Osteoblast (primary cell): Measurements from ENCODE around the gene ALPL. TPM values are rescaled to one million over a fixed set of nuclear protein-coding genes. Genes with fewer than 3 reads are reported as not detected.

Experiments
- DNase-seq: peaks from one replicate; pipeline ENCODE4 v3.0.0; 2011; ENCODE audit warnings: low spot score, mixed read lengths; ENCODE audit not compliant: insufficient read length; ENCODE audit errors: missing footprints
- H2AFZ ChIP-seq: 2 replicates; pipeline ENCODE4 v1.6.0; 2011; ENCODE audit warnings: mild to moderate bottlenecking, low read length
- H3K27ac ChIP-seq: 2 replicates; pipeline ENCODE4 v1.5.1; 2011; ENCODE audit warnings: mild to moderate bottlenecking, low read depth, low read length, moderate library complexity
- H3K27me3 ChIP-seq: 2 replicates; pipeline ENCODE4 v1.6.0; 2012; ENCODE audit warnings: mild to moderate bottlenecking, control low read depth, inconsistent platforms, low read length, moderate library complexity; ENCODE audit not compliant: insufficient read depth
- H3K36me3 ChIP-seq: 2 replicates; pipeline ENCODE4 v1.5.1; 2011; ENCODE audit warnings: mild to moderate bottlenecking, low read length, control low read depth, moderate library complexity; ENCODE audit not compliant: insufficient read depth
- H3K4me1 ChIP-seq: 2 replicates; pipeline ENCODE4 v1.5.1; 2011; ENCODE audit warnings: mild to moderate bottlenecking, low read length, control low read depth, moderate library complexity; ENCODE audit not compliant: insufficient read depth
- H3K4me2 ChIP-seq: 2 replicates; pipeline ENCODE4 v1.6.0; 2011; ENCODE audit warnings: mild to moderate bottlenecking, low read length; ENCODE audit not compliant: insufficient read depth
- H3K4me3 ChIP-seq: fragments of 200-600 bp; sonication (generic); 3 replicates; pipeline ENCODE4 v1.5.1; 2012; ENCODE audit warnings: mild to moderate bottlenecking, low read length, inconsistent platforms; ENCODE audit not compliant: insufficient read depth
- H3K79me2 ChIP-seq: 2 replicates; pipeline ENCODE4 v1.6.0; 2012; ENCODE audit warnings: mild to moderate bottlenecking, low read length, control low read depth, inconsistent platforms; ENCODE audit not compliant: insufficient read depth
- H3K9me3 ChIP-seq: 2 replicates; pipeline ENCODE4 v1.5.1; 2011; ENCODE audit warnings: low read depth, low read length, control low read depth
- H4K20me1 ChIP-seq: 2 replicates; pipeline ENCODE4 v1.6.0; 2012; ENCODE audit warnings: mild to moderate bottlenecking, low read length, control low read depth; ENCODE audit not compliant: insufficient read depth
- total RNA-seq: library from RNA; depleted of rRNA; stranded (reverse); fragments of >200 nt; gene quantifications from 2 replicates; pipeline ENCODE4 v1.2.3, GENCODE V29; 2012
- TF ChIP-seq, protein P1 (sequence below): IDR thresholded peaks from 2 replicates; pipeline ENCODE4 v1.5.1; 2011; ENCODE audit warnings: mild to moderate bottlenecking, low read depth, low read length, moderate library complexity; ENCODE audit errors: extremely low read depth

The ALPL gene
- total RNA-seq, 1 donor = 8.0 TPM

DNA sequence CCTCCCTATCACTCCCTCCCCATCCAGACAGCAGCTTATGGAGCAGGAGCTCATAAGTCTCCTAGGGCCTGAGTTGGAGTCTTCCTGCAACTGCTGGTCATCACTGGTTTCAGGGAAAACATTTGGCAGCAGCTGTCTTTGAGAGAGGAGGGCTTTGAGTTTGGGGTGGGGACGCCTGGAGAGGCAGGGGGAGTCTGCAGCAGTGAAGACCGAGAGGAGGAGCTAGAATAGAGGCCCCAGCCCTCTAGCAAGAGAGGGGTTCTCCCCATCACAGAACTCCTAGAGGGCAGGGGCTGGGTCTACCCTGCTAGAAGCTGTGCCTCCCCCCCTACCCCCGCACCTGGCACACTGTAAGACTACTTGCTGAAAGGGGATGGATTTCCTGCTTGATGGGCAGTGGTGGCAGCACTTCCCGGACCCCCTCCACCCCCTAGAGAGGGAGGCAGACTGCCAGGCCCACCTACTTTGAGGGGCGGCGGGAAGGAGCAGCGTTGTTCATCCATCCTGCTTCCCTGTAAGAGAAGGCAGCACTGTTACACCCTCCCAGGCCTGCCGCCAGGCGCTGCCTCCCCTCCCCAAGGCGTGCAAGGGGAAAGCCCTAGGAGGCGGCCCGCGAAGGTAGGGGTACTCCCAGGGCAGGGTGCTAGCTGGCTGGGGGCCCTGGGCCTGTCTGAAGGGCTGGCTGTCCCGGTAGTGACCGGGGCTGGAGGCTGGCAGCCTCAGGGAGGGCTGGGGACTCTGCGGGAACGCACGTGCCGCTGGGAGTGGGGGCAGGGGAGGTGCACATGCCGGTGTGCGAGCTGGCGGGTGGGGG lies 109.5 kb downstream of the ALPL start:
- Histone ChIP-seq H3K79me2 (no peaks in the 10 kb centered on the region), H4K20me1 (no peaks in the 10 kb centered on the region), H2AFZ (no peak overlapping the region), H3K4me1 (no peaks in the 10 kb centered on the region), H3K4me3 (no peak overlapping the region), H3K9me3 (no peaks in the 10 kb centered on the region), H3K4me2 (no peak overlapping the region), H3K27me3 (peaks cover 43% of the 10 kb centered on the region), H3K36me3 (no peaks in the 10 kb centered on the region), H3K27ac (no peak overlapping the region)
- TF ChIP-seq, protein P1, sequence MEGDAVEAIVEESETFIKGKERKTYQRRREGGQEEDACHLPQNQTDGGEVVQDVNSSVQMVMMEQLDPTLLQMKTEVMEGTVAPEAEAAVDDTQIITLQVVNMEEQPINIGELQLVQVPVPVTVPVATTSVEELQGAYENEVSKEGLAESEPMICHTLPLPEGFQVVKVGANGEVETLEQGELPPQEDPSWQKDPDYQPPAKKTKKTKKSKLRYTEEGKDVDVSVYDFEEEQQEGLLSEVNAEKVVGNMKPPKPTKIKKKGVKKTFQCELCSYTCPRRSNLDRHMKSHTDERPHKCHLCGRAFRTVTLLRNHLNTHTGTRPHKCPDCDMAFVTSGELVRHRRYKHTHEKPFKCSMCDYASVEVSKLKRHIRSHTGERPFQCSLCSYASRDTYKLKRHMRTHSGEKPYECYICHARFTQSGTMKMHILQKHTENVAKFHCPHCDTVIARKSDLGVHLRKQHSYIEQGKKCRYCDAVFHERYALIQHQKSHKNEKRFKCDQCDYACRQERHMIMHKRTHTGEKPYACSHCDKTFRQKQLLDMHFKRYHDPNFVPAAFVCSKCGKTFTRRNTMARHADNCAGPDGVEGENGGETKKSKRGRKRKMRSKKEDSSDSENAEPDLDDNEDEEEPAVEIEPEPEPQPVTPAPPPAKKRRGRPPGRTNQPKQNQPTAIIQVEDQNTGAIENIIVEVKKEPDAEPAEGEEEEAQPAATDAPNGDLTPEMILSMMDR = no peak
- no peak for DNase-seq

DNA sequence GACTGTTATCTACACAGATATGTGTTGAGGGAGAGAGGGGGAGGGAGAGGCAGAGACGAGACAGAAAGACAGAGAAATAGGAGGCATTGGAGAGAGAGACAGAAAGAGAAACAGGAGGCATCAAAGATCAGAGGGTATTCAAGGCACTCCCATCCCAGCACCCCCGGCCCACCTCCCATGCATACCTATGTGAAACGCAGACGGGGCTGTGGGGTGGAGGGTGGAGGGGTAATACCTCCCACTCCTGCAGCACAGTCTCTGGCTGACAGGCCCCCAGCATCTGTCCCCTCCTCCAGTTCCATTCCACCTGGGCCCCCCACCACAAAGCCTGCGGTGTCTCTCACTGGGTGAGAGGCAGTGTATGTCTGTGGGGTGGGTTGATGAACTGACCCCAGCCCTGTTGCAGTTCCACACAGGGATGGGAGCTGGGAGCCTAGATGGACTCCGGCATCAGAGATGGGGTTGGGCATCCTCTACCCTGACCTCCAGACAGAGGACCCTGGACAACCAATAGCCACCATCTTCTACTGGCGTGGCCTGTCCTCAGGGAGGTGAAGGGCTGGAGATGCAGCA lies 110.2 kb downstream of the ALPL start:
- TF ChIP-seq, protein P1 = no peak
- H3K9me3 ChIP-seq = no peaks in the 10 kb centered on the region

DNA sequence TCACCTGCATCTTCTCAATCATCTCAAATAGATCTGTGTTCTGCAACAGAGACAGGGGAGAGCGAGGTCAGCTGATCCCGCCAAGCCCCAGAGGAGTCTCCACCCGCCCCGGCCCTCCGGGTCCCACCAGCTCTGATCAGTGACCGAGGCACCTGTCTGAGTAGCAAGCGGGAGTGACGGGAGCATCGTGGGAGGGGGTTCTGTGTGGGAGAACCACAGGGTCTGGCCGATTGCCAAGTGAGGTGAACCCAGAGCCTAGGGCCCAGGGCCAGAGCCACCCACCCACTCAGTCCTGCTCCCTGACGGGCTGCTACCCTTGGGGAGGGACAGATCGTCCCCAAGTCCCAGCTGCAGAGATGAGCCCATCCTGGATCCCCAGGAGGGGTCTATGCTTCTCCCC lies 110.8 kb downstream of the ALPL start:
- peaks cover 34% of the 10 kb centered on the region for H3K27me3 ChIP-seq
- no peak overlapping the region for H3K27ac ChIP-seq
- no peaks in the 10 kb centered on the region for H4K20me1 ChIP-seq
- no peak overlapping the region for H2AFZ ChIP-seq
- TF ChIP-seq, protein P1 = no peak
- H3K79me2 ChIP-seq = no peaks in the 10 kb centered on the region
- no peaks in the 10 kb centered on the region for H3K4me1 ChIP-seq
- H3K4me3 ChIP-seq = no peak overlapping the region
- H3K4me2 ChIP-seq = no peak overlapping the region
- no peaks in the 10 kb centered on the region for H3K9me3 ChIP-seq
- DNase-seq = no peak
- no peaks in the 10 kb centered on the region for H3K36me3 ChIP-seq

More for the DNA sequence above, 110.2 kb downstream of the ALPL start:
- Histone ChIP-seq H3K27ac (no peak overlapping the region), H3K4me1 (no peaks in the 10 kb centered on the region), H3K27me3 (peaks cover 40% of the 10 kb centered on the region), H3K4me3 (no peak overlapping the region), H4K20me1 (no peaks in the 10 kb centered on the region), H3K4me2 (no peak overlapping the region), H2AFZ (no peak overlapping the region), H3K79me2 (no peaks in the 10 kb centered on the region), H3K36me3 (no peaks in the 10 kb centered on the region)
- no peak for DNase-seq

DNA sequence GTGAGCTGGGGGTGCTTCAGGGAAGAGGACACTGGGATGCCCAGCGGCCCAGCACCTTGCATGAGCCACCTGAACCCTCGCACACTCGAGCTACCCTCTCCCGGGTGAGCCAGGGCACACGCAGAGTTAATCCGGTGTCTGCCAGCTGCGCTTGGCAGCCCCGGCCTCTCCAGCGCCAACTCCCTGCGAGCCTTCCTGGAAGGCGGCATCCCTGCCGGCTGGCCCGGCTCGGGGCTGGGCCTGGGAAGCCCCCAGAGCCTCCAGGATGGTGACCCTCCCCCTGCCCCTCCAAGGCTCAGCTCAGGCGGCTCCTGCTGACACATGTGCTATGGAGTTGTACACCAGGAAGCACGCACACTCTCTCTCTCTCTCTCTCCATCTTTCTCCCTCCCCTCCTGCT lies 111.3 kb downstream of the ALPL start:
- Histone ChIP-seq H3K4me1 (no peaks in the 10 kb centered on the region), H3K27me3 (peaks cover 34% of the 10 kb centered on the region), H3K4me2 (no peak overlapping the region), H2AFZ (no peak overlapping the region), H3K36me3 (no peaks in the 10 kb centered on the region), H3K9me3 (no peaks in the 10 kb centered on the region), H3K79me2 (no peaks in the 10 kb centered on the region), H3K4me3 (no peak overlapping the region), H4K20me1 (no peaks in the 10 kb centered on the region), H3K27ac (no peak overlapping the region)
- DNase-seq = no peak
- TF ChIP-seq, protein P1 = no peak
